Trophoblast cell (in vitro differentiated cells and primary cell): Measurements from ENCODE around the gene MMP15.
"Not testable (repeated sequence)": the region's sequence is repeated elsewhere in the genome, so short reads cannot be mapped to it uniquely, and the experiment has no call there.

Experiments used
- DNase-seq, 2 donors: peaks; one replicate each; pipeline ENCODE4 v3.0.0-alpha.2; 2016
- H2AFZ ChIP-seq: 2 replicates; pipeline ENCODE4 v1.6.1; 2013; ENCODE audit warnings: low read length, moderate library complexity, mild to moderate bottlenecking; ENCODE audit not compliant: insufficient read depth, poor library complexity
- H2AK5ac ChIP-seq: 2 replicates; pipeline ENCODE4 v1.6.1; 2013; ENCODE audit warnings: mild to moderate bottlenecking, low read length
- H2BK120ac ChIP-seq: 2 replicates; pipeline ENCODE4 v1.6.1; 2013; ENCODE audit warnings: low read length, mild to moderate bottlenecking, moderate library complexity; ENCODE audit not compliant: insufficient read depth, poor library complexity
- H2BK12ac ChIP-seq: 2 replicates; pipeline ENCODE4 v1.6.1; 2013; ENCODE audit warnings: mild to moderate bottlenecking, low read length, moderate library complexity
- H2BK5ac ChIP-seq: 2 replicates; pipeline ENCODE4 v1.6.1; 2013; ENCODE audit warnings: low read length, low read depth, moderate library complexity, mild to moderate bottlenecking; ENCODE audit not compliant: poor library complexity
- H3K14ac ChIP-seq: 2 replicates; pipeline ENCODE4 v1.6.1; 2013; ENCODE audit warnings: mild to moderate bottlenecking, low read length
- H3K18ac ChIP-seq: 2 replicates; pipeline ENCODE4 v1.6.1; 2013; ENCODE audit warnings: mild to moderate bottlenecking, low read length
- H3K23ac ChIP-seq: 2 replicates; pipeline ENCODE4 v1.6.1; 2013; ENCODE audit warnings: low read length
- H3K27ac ChIP-seq: 2 replicates; pipeline ENCODE4 v1.5.1; 2013; ENCODE audit warnings: low read depth, mild to moderate bottlenecking, inconsistent platforms, low read length, moderate library complexity
- H3K27me3 ChIP-seq: 2 replicates; pipeline ENCODE4 v1.6.1; 2013; ENCODE audit warnings: inconsistent platforms, mild to moderate bottlenecking, low read length, moderate library complexity; ENCODE audit not compliant: insufficient read depth
- H3K36me3 ChIP-seq, 2 experiments: 1 replicate in 1 of 2; 2 replicates in 1 of 2; pipeline ENCODE4 v1.6.1; 2013; ENCODE audit warnings: low read length in 2 of 2, mild to moderate bottlenecking in 2 of 2, moderate library complexity in 1 of 2; ENCODE audit not compliant: insufficient read depth in 2 of 2, control insufficient read depth in 1 of 2
- H3K4ac ChIP-seq: 2 replicates; pipeline ENCODE4 v1.6.1; 2013; ENCODE audit warnings: low read depth, mild to moderate bottlenecking, low read length, moderate library complexity
- H3K4me1 ChIP-seq, 2 experiments: 1 replicate in 1 of 2; 2 replicates in 1 of 2; pipeline ENCODE4 v1.6.1; 2013; ENCODE audit warnings: low read length in 2 of 2, mild to moderate bottlenecking in 2 of 2, moderate library complexity in 1 of 2; ENCODE audit not compliant: insufficient read depth in 2 of 2, control insufficient read depth in 1 of 2
- H3K4me2 ChIP-seq: 2 replicates; pipeline ENCODE4 v1.6.1; 2013; ENCODE audit warnings: inconsistent platforms, mild to moderate bottlenecking, low read length, moderate library complexity
- H3K4me3 ChIP-seq: 2 replicates; pipeline ENCODE4 v1.5.1; 2013; ENCODE audit warnings: mild to moderate bottlenecking, low read depth, low read length, inconsistent platforms
- H3K79me1 ChIP-seq: one replicate; pipeline ENCODE4 v1.6.1; 2013; ENCODE audit warnings: low read length
- H3K79me2 ChIP-seq: 2 replicates; pipeline ENCODE4 v1.6.1; 2013; ENCODE audit warnings: low read length, mild to moderate bottlenecking; ENCODE audit not compliant: control insufficient read depth, insufficient read depth, poor library complexity
- H3K9ac ChIP-seq: 2 replicates; pipeline ENCODE4 v1.6.1; 2013; ENCODE audit warnings: mild to moderate bottlenecking, low read length
- H3K9me3 ChIP-seq: 2 replicates; pipeline ENCODE4 v1.6.1; 2013; ENCODE audit warnings: low read depth, mild to moderate bottlenecking, control low read depth, inconsistent platforms, low read length; ENCODE audit not compliant: insufficient read depth
- H4K12ac ChIP-seq: 2 replicates; pipeline ENCODE4 v1.6.1; 2013; ENCODE audit warnings: low read depth, mild to moderate bottlenecking, low read length, moderate library complexity
- H4K8ac ChIP-seq: 2 replicates; pipeline ENCODE4 v1.6.1; 2013; ENCODE audit warnings: low read depth, mild to moderate bottlenecking, low read length, moderate library complexity
- H4K91ac ChIP-seq: one replicate; pipeline ENCODE4 v1.6.1; 2013; ENCODE audit warnings: low read depth, mild to moderate bottlenecking, low read length, moderate library complexity
- WGBS: extraction: QIAGEN DNeasy Blood & Tissue Kit; methylation state at CpG from one replicate; pipeline ENCODE4 v1.1.7; 2013; ENCODE audit warnings: missing lambda C conversion rate; ENCODE audit not compliant: insufficient read length, insufficient coverage; ENCODE audit errors: extremely low coverage; 5-methylcytosine and 5-hydroxymethylcytosine counted together

The MMP15 gene

GRCh38 chr16:58077796-58078195, 52.2 kb downstream of the MMP15 start:
- Histone ChIP-seq H4K8ac (no peak overlapping the region), H2AK5ac (no peak overlapping the region), H3K4me2 (no peak overlapping the region), H4K12ac (no peak overlapping the region), H3K23ac (no peak overlapping the region), H2BK12ac (no peak overlapping the region), H3K14ac (no peak overlapping the region), H3K79me2 (no peaks in the 10 kb centered on the region), H3K27me3 (no peaks in the 10 kb centered on the region), H3K36me3 (no peaks in the 10 kb centered on the region), H3K9me3 (no peaks in the 10 kb centered on the region), H3K4me1 (no peaks in the 10 kb centered on the region), H2BK120ac (no peak overlapping the region), H3K4me3 (no peak overlapping the region), H3K27ac (no peak overlapping the region), H3K79me1 (no peaks in the 10 kb centered on the region), H2BK5ac (no peak overlapping the region), H3K18ac (no peak overlapping the region), H4K91ac (no peak overlapping the region), H2AFZ (no peak overlapping the region), H3K9ac (no peak overlapping the region), H3K4ac (no peak overlapping the region)
- peak; percentile 59 to 76 for DNase-seq
- WGBS: no CpG with 5 or more reads among the region's 8 CpGs

DNA sequence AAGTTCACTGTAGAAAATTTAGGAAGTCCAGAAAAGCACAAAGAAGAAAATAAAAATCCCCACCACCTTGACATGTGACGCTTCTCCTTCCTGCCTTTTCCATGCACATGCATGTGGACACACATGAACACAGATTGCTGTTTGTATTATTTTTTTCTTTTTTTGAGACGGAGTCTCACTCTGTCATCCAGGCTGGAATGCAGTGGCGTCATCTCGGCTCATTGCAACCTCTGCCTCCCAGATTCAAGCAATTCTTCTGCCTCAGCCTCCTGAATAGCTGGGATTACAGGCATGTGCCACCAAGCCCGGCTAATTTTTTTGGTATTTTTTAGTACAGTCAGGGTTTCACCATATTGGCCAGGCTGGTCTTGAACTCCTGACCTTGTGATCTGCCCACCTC, 55.1 kb downstream of the MMP15 start:
- not testable (repeated sequence) for H3K36me3 ChIP-seq, H4K91ac ChIP-seq, H3K27me3 ChIP-seq, H2BK5ac ChIP-seq, H2BK120ac ChIP-seq, H3K27ac ChIP-seq, H3K14ac ChIP-seq, H4K8ac ChIP-seq, H3K23ac ChIP-seq, H3K79me2 ChIP-seq, H3K4ac ChIP-seq, H4K12ac ChIP-seq, H3K4me1 ChIP-seq, H2AK5ac ChIP-seq, H2BK12ac ChIP-seq, H3K4me2 ChIP-seq, H3K4me3 ChIP-seq, H2AFZ ChIP-seq, H3K18ac ChIP-seq, H3K79me1 ChIP-seq, H3K9me3 ChIP-seq, H3K9ac ChIP-seq
- WGBS: no CpG with 5 or more reads among the region's 5 CpGs
- DNase-seq: peak; percentile 78 to 85

- Histone ChIP-seq H3K79me1 (no peaks in the 10 kb centered on the region), H2AFZ (no peak overlapping the region), H3K14ac (no peak overlapping the region), H3K18ac (no peak overlapping the region), H2AK5ac (no peak overlapping the region), H2BK5ac (no peak overlapping the region), H3K9me3 (peaks cover 5% of the 10 kb centered on the region), H3K27me3 (no peaks in the 10 kb centered on the region), H3K23ac (no peak overlapping the region), H2BK12ac (no peak overlapping the region), H3K27ac (no peak overlapping the region), H3K79me2 (no peaks in the 10 kb centered on the region), H4K8ac (no peak overlapping the region), H3K4me3 (no peak overlapping the region), H3K4me2 (no peak overlapping the region), H4K91ac (no peak overlapping the region), H2BK120ac (no peak overlapping the region), H3K36me3 (no peaks in the 10 kb centered on the region), H3K4ac (no peak overlapping the region), H4K12ac (no peak overlapping the region), H3K9ac (no peak overlapping the region), H3K4me1 (no peaks in the 10 kb centered on the region)
- peak in 1 of 2 donors; percentile 57 for DNase-seq
Measured at GRCh38 chr16:58082381-58082780, 56.8 kb downstream of the MMP15 start.

GRCh38 chr16:58084635-58085034, 59.1 kb downstream of the MMP15 start:
- peaks cover 6% of the 10 kb centered on the region for H3K9me3 ChIP-seq
- no CpG with 5 or more reads among the region's 6 CpGs for WGBS

More at GRCh38 chr16:58084635-58085034, 59.1 kb downstream of the MMP15 start:
- H4K8ac ChIP-seq: no peak overlapping the region
- no peak overlapping the region for H2BK120ac ChIP-seq
- no peak overlapping the region for H2AK5ac ChIP-seq
- no peak overlapping the region for H4K12ac ChIP-seq
- no peaks in the 10 kb centered on the region for H3K79me1 ChIP-seq
- H2BK5ac ChIP-seq: no peak overlapping the region
- H3K27ac ChIP-seq: no peak overlapping the region
- no peak overlapping the region for H4K91ac ChIP-seq
- no peak overlapping the region for H3K4me3 ChIP-seq
- no peak overlapping the region for H3K4ac ChIP-seq
- H3K18ac ChIP-seq: no peak overlapping the region
- H3K36me3 ChIP-seq: no peaks in the 10 kb centered on the region
- H3K14ac ChIP-seq: no peak overlapping the region
- H3K4me1 ChIP-seq: peaks cover 3% of the 10 kb centered on the region in 2 experiments
- H3K4me2 ChIP-seq: no peak overlapping the region
- no peak overlapping the region for H2BK12ac ChIP-seq
- no peak overlapping the region for H2AFZ ChIP-seq
- no peak overlapping the region for H3K9ac ChIP-seq
- DNase-seq: no peak
- H3K23ac ChIP-seq: no peak overlapping the region
- H3K27me3 ChIP-seq: no peaks in the 10 kb centered on the region
- H3K79me2 ChIP-seq: no peaks in the 10 kb centered on the region
